ENCODE measurements around the gene ANKS1B.

Gene ANKS1B

DNA sequence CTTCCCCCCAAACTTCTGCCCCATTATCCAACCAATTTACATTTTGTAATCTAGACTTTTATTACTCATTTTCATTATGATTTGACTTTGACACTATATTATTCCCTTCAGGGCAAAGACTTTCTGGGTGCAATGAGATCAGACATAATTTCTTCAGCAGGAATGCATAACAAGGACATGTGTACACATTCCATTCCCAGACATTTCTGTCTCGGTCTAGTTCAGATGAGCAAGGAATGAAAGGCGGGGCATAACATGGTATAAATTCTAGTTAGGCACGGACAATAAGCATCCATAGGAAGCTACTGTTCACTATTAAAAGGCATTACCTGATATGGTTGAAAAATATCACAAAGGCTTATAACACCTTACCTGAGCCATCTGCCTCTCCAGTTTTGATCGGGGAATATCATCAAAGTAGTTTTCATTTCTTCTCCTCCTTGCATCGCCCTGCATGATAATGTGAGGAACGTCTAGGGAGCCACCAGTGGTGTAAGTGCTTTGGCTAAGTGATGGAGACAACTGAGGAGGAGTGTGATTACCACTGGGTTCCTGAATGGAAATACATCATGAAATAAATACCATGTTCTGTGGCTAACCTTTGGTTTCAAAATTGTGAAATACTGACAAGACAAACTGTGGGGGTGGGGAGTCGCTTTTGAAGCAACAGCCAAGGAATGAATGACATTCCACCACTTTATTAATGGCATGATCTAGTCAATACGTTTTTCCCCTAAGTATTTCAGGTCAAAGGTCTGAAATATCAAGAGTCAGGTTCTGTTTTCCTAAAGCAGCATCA is 1155.7 kb downstream of the ANKS1B start:
- no peak for DNase-seq

DNA sequence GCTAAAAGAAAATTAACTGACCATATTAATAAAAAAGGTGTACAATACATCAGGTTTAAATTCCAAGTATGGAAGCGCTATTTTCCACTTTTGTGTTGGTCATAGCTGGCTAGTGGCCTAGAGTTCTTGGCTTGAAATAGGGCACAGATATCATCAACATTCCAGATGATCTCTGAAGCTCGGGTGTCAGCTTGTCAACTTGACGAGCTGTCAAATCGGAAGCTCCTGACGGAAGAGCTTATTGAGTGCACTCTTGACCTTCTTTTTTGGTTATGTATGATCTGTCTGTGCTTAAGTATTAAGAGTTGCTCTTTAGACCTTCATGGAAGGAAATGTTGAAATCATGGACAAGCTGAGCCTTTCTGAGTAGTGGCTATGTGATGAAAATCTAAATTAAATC is 1161.7 kb downstream of the ANKS1B start:
- DNase-seq, result no peak

GRCh38 chr12:98821866-98822265 is 1162.9 kb downstream of the ANKS1B start:
- DNase-seq, result peak; percentile 70

- DNase-seq, result no peak
These were observed 1163.5 kb downstream of the ANKS1B start for GRCh38 chr12:98821232-98821631.

DNA sequence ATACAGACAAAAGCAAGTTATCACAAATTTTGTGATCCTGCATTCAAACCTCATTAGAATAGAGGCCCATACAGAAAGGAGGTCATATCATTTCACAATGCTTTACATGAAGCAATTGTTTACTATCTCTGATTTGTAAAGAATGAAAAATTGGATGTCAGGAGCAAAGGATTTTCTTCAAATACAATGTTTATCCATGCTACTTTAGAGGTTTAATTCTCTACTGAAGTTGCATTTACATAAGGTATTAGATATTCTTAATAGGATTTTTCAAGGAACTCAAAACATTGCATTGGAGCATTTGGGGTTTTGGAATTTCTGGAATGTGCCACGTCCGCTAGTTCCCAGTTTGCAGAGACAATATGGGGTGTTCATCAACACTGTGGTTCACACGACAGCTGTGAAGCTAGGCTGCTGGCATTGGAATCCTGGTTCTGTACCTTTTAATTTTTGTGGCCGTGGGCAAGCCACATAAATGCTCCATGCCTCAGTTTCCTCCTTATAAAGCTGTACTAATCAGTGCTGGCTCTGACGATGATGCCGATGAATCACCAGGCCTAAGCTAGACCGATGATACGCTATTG is 1164.8 kb downstream of the ANKS1B start:
- no peak for DNase-seq

DNA sequence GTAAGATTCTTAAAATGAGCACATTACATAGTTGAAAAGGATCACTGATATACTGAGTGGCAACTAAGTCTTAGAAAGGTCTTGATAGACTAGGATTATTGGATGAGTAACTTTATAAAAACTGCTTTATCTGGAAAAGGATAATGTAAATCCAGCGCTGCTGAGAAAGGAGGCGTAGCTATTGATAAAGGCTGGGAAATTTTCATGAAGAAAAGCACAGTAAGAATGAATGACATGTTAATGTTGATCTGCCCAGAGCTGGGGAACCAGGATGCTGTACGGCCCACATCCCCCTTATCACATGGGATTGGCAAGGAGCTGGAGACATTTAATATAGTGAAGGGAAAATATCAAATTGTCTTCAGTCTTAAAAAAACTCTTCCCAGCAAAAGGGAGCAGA is 1165.7 kb downstream of the ANKS1B start:
- DNase-seq, result no peak

DNA sequence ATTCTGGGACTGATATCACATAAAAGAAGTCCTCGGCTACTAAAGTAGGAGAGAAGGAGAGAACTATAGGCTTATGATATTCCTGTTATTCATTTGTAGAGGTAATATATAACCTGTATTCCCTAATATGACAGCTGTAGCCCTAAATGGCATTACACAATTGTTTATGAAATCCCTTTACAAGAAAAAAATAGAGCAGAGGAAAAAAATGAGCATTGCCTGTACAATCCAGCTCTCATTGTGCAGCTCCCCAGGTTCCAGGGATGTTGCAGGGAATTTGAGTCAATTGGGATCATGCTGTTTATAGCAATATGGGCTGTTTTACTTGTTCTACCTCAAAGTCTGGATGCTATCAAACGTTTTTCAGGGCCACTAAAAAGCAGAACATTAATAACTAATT is 1166.5 kb downstream of the ANKS1B start:
- DNase-seq, result no peak

- DNase-seq, result peak; percentile 32
These were observed 1167.0 kb downstream of the ANKS1B start for GRCh38 chr12:98817742-98818141.

- DNase-seq, result no peak
These were observed 1168.0 kb downstream of the ANKS1B start for GRCh38 chr12:98816720-98817119.

- DNase-seq, result no peak
These were observed 1170.5 kb downstream of the ANKS1B start for GRCh38 chr12:98814254-98814653.

GRCh38 chr12:98812225-98812624 is 1172.5 kb downstream of the ANKS1B start:
- DNase-seq, result no peak

DNA sequence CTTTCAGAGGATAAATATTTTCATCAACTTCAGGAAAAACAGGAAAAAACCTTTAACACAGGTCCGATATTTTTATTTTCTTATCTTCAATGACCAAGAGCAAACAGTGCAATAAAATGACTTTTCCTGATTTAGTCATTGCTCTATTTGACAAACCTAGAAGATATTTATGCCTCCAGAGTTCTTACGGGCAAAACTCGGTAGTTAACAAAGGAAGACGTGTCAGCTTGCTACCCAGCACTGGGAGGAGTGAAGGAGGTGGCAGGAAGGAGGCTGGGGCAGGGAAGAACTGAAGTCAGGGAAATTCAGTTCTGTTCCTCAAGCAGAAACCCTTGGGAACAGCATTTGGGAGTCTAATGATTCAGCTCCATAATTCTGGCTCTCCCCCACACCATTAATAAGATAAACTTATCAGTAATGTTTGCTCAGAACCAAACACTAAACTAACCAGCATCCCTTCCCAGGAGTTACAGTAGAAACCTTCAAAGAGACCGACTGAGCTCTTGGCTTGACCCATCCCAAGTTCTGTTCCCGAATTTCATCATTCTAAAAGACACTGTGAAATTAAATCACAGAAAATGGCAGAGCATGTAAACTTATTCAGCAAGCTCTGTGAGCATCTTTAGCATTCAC is 1176.4 kb downstream of the ANKS1B start:
- DNase-seq, result no peak

GRCh38 chr12:98807187-98807586 is 1177.5 kb downstream of the ANKS1B start:
- DNase-seq, result no peak

DNA sequence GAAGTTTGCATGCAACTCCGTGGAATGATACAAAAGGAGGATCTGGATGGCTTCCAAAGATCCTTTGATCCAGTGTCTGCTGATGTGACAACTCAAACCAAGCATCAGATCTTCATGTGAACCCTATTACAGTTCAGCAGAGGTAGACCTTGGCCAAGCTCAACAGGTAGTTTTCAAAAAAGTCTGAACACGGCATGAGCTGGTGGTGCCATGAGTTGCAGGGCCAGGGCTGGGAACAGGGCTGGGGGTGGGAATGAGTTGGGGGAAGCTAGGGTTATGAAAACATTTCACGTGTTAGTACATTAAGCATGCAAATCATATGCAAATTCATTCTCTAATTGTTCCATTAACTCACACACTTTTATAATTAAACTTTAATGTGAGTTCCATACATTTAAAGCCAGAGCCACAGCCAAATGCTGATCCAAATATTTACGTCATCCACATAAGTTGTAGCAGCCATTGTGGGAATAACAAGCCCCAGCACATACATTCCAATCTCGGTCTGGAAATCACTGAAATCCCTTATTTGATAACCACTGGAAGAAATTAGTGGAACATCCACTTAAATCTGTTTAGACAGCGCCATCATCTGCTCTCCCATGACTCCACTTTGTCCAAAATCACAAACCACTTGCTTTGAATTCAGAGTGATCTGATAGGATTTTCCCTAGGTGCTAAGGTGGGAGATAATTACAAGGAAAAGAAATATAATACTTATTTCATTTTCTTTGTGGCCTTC is 1181.1 kb downstream of the ANKS1B start:
- no peak for DNase-seq

GRCh38 chr12:98799822-98800221 is 1184.9 kb downstream of the ANKS1B start:
- no peak for DNase-seq

- no peak for DNase-seq
These were observed 1185.5 kb downstream of the ANKS1B start for GRCh38 chr12:98799146-98799810.

DNA sequence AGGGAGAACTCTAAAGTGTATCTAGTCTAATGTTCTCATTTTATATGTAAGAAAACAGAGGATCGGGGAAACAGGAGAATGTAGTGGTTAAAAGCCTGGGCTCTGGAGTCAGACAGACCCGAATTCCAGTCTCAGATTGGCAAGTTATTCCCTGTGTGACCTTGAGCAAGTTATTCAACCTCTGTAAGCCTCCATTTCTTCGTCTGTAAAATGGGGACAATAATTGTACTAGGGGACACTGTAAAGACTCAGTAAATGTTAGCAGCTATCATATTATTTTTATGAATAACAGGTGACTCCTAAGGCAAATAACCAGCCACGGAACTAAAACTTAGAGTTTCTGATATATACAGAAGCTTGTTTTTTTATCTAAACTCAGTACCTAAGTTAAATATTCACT is 1187.5 kb downstream of the ANKS1B start:
- DNase-seq, result no peak

DNA sequence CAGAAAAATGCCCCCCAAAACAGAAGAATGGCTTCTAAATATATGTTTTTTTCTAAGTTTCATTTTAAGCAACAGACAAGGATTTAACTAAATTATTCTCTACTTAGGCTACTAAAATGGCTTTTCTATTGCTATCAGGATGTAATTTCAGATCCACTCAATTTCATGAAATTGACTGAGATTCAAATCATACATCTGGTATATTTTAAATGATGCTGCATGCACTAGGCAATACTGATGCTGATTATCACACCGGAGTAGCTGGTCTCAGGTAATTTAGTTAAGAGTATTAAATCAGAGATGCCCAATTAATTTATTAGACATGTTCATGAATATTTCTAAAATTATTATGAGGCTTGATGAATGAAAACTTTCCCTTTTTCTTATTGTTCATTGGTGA is 1188.0 kb downstream of the ANKS1B start:
- no peak for DNase-seq

DNA sequence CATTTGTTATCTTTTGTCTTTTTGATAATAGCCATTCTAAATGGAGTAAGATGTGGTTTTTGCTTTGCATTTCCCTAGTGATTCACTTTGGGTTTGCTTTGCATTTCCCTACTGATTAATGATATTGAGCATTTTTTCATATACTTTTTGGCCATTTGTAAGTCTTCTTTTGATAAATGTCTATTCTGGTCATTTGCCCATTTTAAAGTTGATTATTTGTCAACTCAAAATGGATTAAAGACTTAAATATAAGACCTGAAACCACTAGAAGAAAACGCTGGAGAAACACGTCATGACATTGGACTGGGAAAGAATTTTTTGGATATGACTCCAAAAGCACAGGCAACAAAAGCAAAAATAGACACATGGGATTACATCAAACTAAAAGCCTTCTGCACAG is 1191.6 kb downstream of the ANKS1B start:
- no peak for DNase-seq

- DNase-seq, result no peak
These were observed 1193.3 kb downstream of the ANKS1B start for GRCh38 chr12:98791406-98791805.

DNA sequence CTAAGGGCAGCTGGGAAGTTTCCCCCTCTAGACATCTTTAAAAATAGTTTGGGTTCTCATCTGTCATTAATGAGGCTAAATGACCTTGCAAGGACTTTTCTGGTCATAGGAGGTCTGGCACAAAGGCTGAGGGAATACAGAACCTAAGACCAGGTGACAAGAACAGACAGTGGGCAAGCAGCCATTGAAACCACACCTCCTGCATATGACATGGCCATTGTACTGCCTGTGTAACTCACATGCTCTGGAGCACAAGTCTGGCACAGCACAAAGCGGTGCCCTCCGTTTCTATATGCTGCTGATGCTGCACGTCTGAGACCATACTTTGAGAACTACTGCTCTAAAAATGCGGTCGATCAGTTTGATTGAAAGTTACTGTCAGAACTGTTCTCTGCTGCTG is 1196.3 kb downstream of the ANKS1B start:
- DNase-seq, result no peak

DNA sequence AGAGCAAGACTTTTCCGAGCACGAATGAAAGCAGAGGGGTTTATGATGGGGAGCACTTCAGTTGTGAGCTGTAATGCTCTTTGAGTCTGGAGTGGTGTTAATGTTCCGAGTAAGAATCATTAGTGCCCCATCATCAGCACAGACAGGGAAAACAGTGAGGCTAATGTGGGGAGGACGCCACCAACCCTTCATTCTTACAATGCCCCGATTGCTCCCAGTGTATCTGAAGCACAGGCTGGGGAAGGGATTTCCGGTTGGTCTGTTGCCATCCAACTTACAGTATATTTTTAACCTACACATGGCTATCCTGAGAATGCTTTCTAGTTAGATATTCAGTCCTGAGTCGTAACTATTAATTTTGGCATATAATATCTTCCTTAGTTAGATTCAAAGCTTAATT is 1198.1 kb downstream of the ANKS1B start:
- DNase-seq, result no peak

GRCh38 chr12:98783420-98783819 is 1201.3 kb downstream of the ANKS1B start:
- no peak for DNase-seq

All from right hindlimb (tissue), 1 donor.